ENCODE results near the gene BDKRB1.

GRCh38 chr14:96284430-96284829 is 28.4 kb downstream of the BDKRB1 start:
- no peak for TF ChIP-seq PHF20 (IDR thresholded peaks at IDR 0.05; ENCODE audit: partially characterized antibody)
- TF ChIP-seq POLR2A (conservative IDR thresholded peaks at IDR 0.05): no peak
- no peak for TF ChIP-seq TAF9B (IDR thresholded peaks at IDR 0.05; ENCODE audit: partially characterized antibody)
- TF ChIP-seq JUND (IDR thresholded peaks at IDR 0.05; ENCODE audit: borderline replicate concordance, low read depth, low read length): no peak
- TF ChIP-seq JUND (tag; IDR thresholded peaks at IDR 0.05; ENCODE audit: borderline replicate concordance, low read depth, low read length): no peak
- TF ChIP-seq XRCC5 (IDR thresholded peaks at IDR 0.05; ENCODE audit: low read depth, low read length): no peak
- TF ChIP-seq PHF8 (IDR thresholded peaks at IDR 0.05; ENCODE audit: borderline replicate concordance, low read length): no peak
